Sigmoid colon (tissue), 4 donors: ENCODE measurements around the gene IFT80.

ENCODE experiments used
- EP300 ChIP-seq, 4 donors: sonication (generic); formaldehyde crosslinking; IDR thresholded peaks; one replicate each; pipeline ENCODE4 v1.6.1; 2017; ENCODE audit warnings: antibody characterized with exemption in 4 of 4
- POLR2A ChIP-seq, 2 donors: fragments of 450-650 bp; IDR thresholded peaks; one replicate each; pipeline ENCODE4 v1.6.1; 2016; ENCODE audit warnings: antibody characterized with exemption in 2 of 2, mild to moderate bottlenecking in 2 of 2, moderate library complexity in 2 of 2
- TF ChIP-seq, protein P1 (sequence below), 4 experiments: fragments of 450-650 bp in 3 of 4; fragments of 200-600 bp in 1 of 4; IDR thresholded peaks; one replicate each; pipeline ENCODE4 v1.5.1; 2016 to 2019; ENCODE audit warnings: antibody characterized with exemption in 4 of 4, mild to moderate bottlenecking in 3 of 4, moderate library complexity in 2 of 4

DNA sequence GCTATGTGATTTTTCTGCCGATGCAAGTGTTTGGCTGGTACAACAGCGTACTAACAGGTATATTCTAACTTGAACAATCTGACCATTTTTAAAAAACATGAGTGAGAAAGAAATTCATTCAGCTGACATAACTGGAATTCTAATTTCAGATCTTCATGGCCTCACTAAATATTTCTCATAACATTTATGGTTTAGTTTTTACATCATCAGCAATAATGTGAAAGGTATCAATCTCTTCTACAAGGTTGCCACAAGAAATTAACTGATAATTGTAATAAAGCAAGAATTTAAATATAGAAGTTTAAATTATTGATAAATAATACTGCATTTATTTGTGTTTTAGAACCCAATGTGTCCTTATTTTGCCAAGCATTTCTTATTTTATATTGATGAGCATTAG is 179.0 kb downstream of the IFT80 start:
- TF ChIP-seq, protein P1, sequence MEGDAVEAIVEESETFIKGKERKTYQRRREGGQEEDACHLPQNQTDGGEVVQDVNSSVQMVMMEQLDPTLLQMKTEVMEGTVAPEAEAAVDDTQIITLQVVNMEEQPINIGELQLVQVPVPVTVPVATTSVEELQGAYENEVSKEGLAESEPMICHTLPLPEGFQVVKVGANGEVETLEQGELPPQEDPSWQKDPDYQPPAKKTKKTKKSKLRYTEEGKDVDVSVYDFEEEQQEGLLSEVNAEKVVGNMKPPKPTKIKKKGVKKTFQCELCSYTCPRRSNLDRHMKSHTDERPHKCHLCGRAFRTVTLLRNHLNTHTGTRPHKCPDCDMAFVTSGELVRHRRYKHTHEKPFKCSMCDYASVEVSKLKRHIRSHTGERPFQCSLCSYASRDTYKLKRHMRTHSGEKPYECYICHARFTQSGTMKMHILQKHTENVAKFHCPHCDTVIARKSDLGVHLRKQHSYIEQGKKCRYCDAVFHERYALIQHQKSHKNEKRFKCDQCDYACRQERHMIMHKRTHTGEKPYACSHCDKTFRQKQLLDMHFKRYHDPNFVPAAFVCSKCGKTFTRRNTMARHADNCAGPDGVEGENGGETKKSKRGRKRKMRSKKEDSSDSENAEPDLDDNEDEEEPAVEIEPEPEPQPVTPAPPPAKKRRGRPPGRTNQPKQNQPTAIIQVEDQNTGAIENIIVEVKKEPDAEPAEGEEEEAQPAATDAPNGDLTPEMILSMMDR (IDR thresholded peaks at IDR 0.05) = no peak
- TF ChIP-seq EP300 (IDR thresholded peaks at IDR 0.05) (no peak), POLR2A (IDR thresholded peaks at IDR 0.05) (no peak)
